GM23338 (cell line): ENCODE data around the gene HMCN2. TPM values are rescaled to one million over a fixed set of nuclear protein-coding genes. Genes with fewer than 3 reads are reported as not detected.

ENCODE experiments used
- ATAC-seq: fragments of 200-7000 bp; cut with Tn5 transposase; 3 replicates; pipeline ENCODE4 v1.9.1; 2020
- DNase-seq: peaks from one replicate; pipeline ENCODE4 v3.0.0-alpha.2; 2015; ENCODE audit warnings: low spot score
- H2AFZ ChIP-seq: fragments of 200-600 bp; sonication (generic); 2 replicates; pipeline ENCODE4 v1.8.0; 2016; ENCODE audit warnings: antibody characterized with exemption, mild to moderate bottlenecking, moderate library complexity
- H3F3A ChIP-seq: fragments of 200-600 bp; sonication (generic); replicated peaks from 2 replicates; pipeline ENCODE4 v1.8.0; 2017; ENCODE audit warnings: antibody characterized with exemption, mixed run types, low read depth
- H3K27ac ChIP-seq: fragments of 200-600 bp; sonication (generic); 2 replicates; pipeline ENCODE4 v1.6.1; 2016; ENCODE audit warnings: low read depth
- H3K27me3 ChIP-seq: fragments of 200-600 bp; sonication (generic); 2 replicates; pipeline ENCODE4 v1.8.0; 2016; ENCODE audit warnings: mild to moderate bottlenecking, mixed run types, moderate library complexity; ENCODE audit not compliant: insufficient read depth
- H3K36me3 ChIP-seq: fragments of 200-600 bp; sonication (generic); 2 replicates; pipeline ENCODE4 v1.8.0; 2016; ENCODE audit warnings: mild to moderate bottlenecking; ENCODE audit not compliant: insufficient read depth
- H3K4me1 ChIP-seq: fragments of 200-600 bp; sonication (generic); 2 replicates; pipeline ENCODE4 v1.8.0; 2016; ENCODE audit warnings: mild to moderate bottlenecking, moderate library complexity; ENCODE audit not compliant: insufficient read depth
- H3K4me2 ChIP-seq: fragments of 200-600 bp; sonication (generic); 2 replicates; pipeline ENCODE4 v1.7.1; 2017; ENCODE audit warnings: mixed run types
- H3K4me3 ChIP-seq: fragments of 200-600 bp; sonication (generic); 2 replicates; pipeline ENCODE4 v1.6.1; 2016; ENCODE audit warnings: mixed run types
- H3K79me2 ChIP-seq: fragments of 200-600 bp; sonication (generic); replicated peaks from 2 replicates; pipeline ENCODE4 v1.8.0; 2017; ENCODE audit warnings: mild to moderate bottlenecking; ENCODE audit not compliant: insufficient read depth
- H3K9me2 ChIP-seq: fragments of 200-600 bp; sonication (generic); 2 replicates; pipeline ENCODE4 v1.8.0; 2017; ENCODE audit not compliant: insufficient read depth
- H4K20me1 ChIP-seq: fragments of 200-600 bp; sonication (generic); replicated peaks from 2 replicates; pipeline ENCODE4 v1.8.0; 2017; ENCODE audit warnings: mild to moderate bottlenecking; ENCODE audit not compliant: insufficient read depth
- H3K27ac Mint-ChIP-seq: 2 replicates; pipeline ENCODE4 v1.8.0; 2020; ENCODE audit warnings: inconsistent platforms, mild to moderate bottlenecking, moderate library complexity, mixed read lengths
- H3K27me3 Mint-ChIP-seq: 3 replicates; pipeline ENCODE4 v1.8.0; 2022; ENCODE audit warnings: low read depth, mild to moderate bottlenecking, moderate library complexity, mixed read lengths, inconsistent platforms; ENCODE audit not compliant: insufficient read depth, poor library complexity
- H3K36me3 Mint-ChIP-seq: 3 replicates; pipeline ENCODE4 v1.8.0; 2021; ENCODE audit warnings: low read depth, mild to moderate bottlenecking, inconsistent platforms, moderate library complexity, mixed read lengths
- H3K4me1 Mint-ChIP-seq: 3 replicates; pipeline ENCODE4 v1.8.0; 2020; ENCODE audit warnings: mild to moderate bottlenecking, inconsistent platforms, mixed read lengths
- H3K4me3 Mint-ChIP-seq: 3 replicates; pipeline ENCODE4 v1.8.0; 2021; ENCODE audit warnings: moderate library complexity, mild to moderate bottlenecking, inconsistent platforms, mixed read lengths
- H3K9me3 Mint-ChIP-seq: 3 replicates; pipeline ENCODE4 v1.8.0; 2020; ENCODE audit warnings: moderate library complexity, mild to moderate bottlenecking, inconsistent platforms, mixed read lengths
- CREB1 ChIP-seq: fragments of 250-450 bp; sonication (Bioruptor Pico); IDR thresholded peaks from 2 replicates; pipeline ENCODE4 v1.5.0; 2020; ENCODE audit warnings: low read depth, mild to moderate bottlenecking, moderate library complexity
- CTCF ChIP-seq, 2 experiments: fragments of 200-600 bp in 1 of 2; sonication (generic) in 1 of 2; conservative IDR thresholded peaks; 2 replicates each; pipeline versions ENCODE4 v1.5.1 to v1.6.1; 2016 to 2017; ENCODE audit warnings: antibody characterized with exemption in 2 of 2, low read depth in 2 of 2, mild to moderate bottlenecking in 2 of 2, moderate library complexity in 1 of 2
- ETS1 ChIP-seq: IDR thresholded peaks from 2 replicates; pipeline ENCODE4 v1.6.1; 2016; ENCODE audit warnings: antibody characterized with exemption
- EZH2 ChIP-seq: fragments of 200-600 bp; sonication (generic); IDR thresholded peaks from one replicate; pipeline ENCODE4 v1.8.0; 2017; ENCODE audit warnings: antibody characterized with exemption, mild to moderate bottlenecking, low read depth; ENCODE audit not compliant: unreplicated experiment
- EZH2phosphoT487 ChIP-seq: fragments of 200-600 bp; sonication (generic); IDR thresholded peaks from one replicate; pipeline ENCODE4 v1.8.1; 2018; ENCODE audit warnings: antibody characterized with exemption; ENCODE audit not compliant: unreplicated experiment
- JUNB ChIP-seq: IDR thresholded peaks from one replicate; pipeline ENCODE4 v1.6.1; 2016; ENCODE audit warnings: antibody characterized with exemption; ENCODE audit not compliant: unreplicated experiment
- POLR2AphosphoS5 ChIP-seq: IDR thresholded peaks from 2 replicates; pipeline ENCODE4 v1.6.1; 2016; ENCODE audit warnings: antibody characterized with exemption, low read depth
- ZNF114 ChIP-seq: fragments of 250-450 bp; sonication (Bioruptor Pico); IDR thresholded peaks from 2 replicates; pipeline ENCODE4 v1.5.0; 2020; ENCODE audit warnings: mild to moderate bottlenecking, moderate library complexity
- ZNF331 ChIP-seq: fragments of 250-450 bp; sonication (Bioruptor Pico); IDR thresholded peaks from 2 replicates; pipeline ENCODE4 v1.5.0; 2020; ENCODE audit warnings: low read depth, mild to moderate bottlenecking, moderate library complexity
- ZNF462 ChIP-seq: fragments of 250-450 bp; sonication (Bioruptor Pico); IDR thresholded peaks from 2 replicates; pipeline ENCODE4 v1.5.0; 2020; ENCODE audit warnings: mild to moderate bottlenecking, moderate library complexity
- polyA plus RNA-seq: library from polyadenylated mRNA; unstranded; fragments of >200 nt; fragmentation: Nextera tagmentation; extraction: Ambion mirVana; gene quantifications from 2 replicates; pipeline ENCODE4 v1.2.1, GENCODE V29; 2016
- total RNA-seq: library from RNA; depleted of rRNA; stranded (reverse); fragments of >200 nt; shearing (Covaris generic); gene quantifications from 2 replicates; pipeline ENCODE4 v1.2.3, GENCODE V29; 2014

Gene HMCN2
- total and polyA plus RNA-seq, 2 experiments from 2014 or later, result 1.3 to 4.7 TPM

- no peak for TF ChIP-seq EZH2phosphoT487
- no peak for TF ChIP-seq ZNF114
- TF ChIP-seq CREB1 (CRISPR knock-in tag), result no peak
- no peak for TF ChIP-seq ETS1
- no peak for TF ChIP-seq EZH2
Measured at GRCh38 chr9:130371196-130371966, 105.8 kb downstream of the HMCN2 start (continued).

- H3K4me3 ChIP-seq, result no peak overlapping the region
- Mint-ChIP-seq H3K9me3 (no peaks in the 10 kb centered on the region; the same call in 2 of the 3 replicates), H3K27me3 (peaks cover 2% of the 10 kb centered on the region), H3K27ac (no peak overlapping the region), H3K4me1 (peaks cover 14% of the 10 kb centered on the region; the same call in 2 of the 3 replicates), H3K4me3 (no peak overlapping the region), H3K36me3 (peaks cover 11% of the 10 kb centered on the region; the same call in 2 of the 3 replicates)
- no peak for DNase-seq
- H3K9me2 ChIP-seq, result no peaks in the 10 kb centered on the region
- H3K36me3 ChIP-seq, result no peaks in the 10 kb centered on the region
- no peak overlapping the region for H3K4me2 ChIP-seq
- ATAC-seq, result no peak
- no peaks in the 10 kb centered on the region for H3K27me3 ChIP-seq
- H3K27ac ChIP-seq, result no peak overlapping the region
- H3F3A ChIP-seq, result no peaks in the 10 kb centered on the region
- H4K20me1 ChIP-seq, result no peaks in the 10 kb centered on the region
- no peaks in the 10 kb centered on the region for H3K4me1 ChIP-seq
- no peak overlapping the region for H2AFZ ChIP-seq
- no peaks in the 10 kb centered on the region for H3K79me2 ChIP-seq
- TF ChIP-seq ZNF114 (no peak), ZNF331 (CRISPR knock-in tag) (no peak), ZNF462 (no peak), EZH2 (no peak), ETS1 (no peak), EZH2phosphoT487 (no peak), JUNB (no peak), CTCF (conservative IDR thresholded peaks at IDR 0.05; ENCODE audit: low read depth in 2 of 2) (no peak), CREB1 (CRISPR knock-in tag) (no peak), POLR2AphosphoS5 (no peak)
Measured at GRCh38 chr9:130372057-130372456, 106.5 kb downstream of the HMCN2 start.
